BLaER1 treated with 17β-estradiol and CSF1 and Interleukin-3, amounts not matched to agents 10 nM and 100 nM (cell line): Measurements from ENCODE around the gene IL1F10.

ENCODE experiments used
- H3K27ac ChIP-seq, 11 experiments: shearing (Covaris generic); formaldehyde crosslinking; 2 replicates each; pipeline ENCODE4 v1.8.1; 2022
- H3K27me3 ChIP-seq, 11 experiments: shearing (Covaris generic); formaldehyde crosslinking; 2 replicates each; pipeline ENCODE4 v1.8.1; 2022
- H3K36me3 ChIP-seq, 11 experiments: shearing (Covaris generic); formaldehyde crosslinking; 2 replicates each; pipeline ENCODE4 v1.8.1; 2022
- H3K4me1 ChIP-seq, 10 experiments: shearing (Covaris generic); formaldehyde crosslinking; 2 replicates each; pipeline ENCODE4 v1.8.1; 2022
- H3K4me2 ChIP-seq, 11 experiments: shearing (Covaris generic); formaldehyde crosslinking; 2 replicates each; pipeline ENCODE4 v1.8.1; 2022
- H3K4me3 ChIP-seq, 10 experiments: shearing (Covaris generic); formaldehyde crosslinking; 2 replicates each; pipeline ENCODE4 v1.8.1; 2022
- H3K9ac ChIP-seq, 11 experiments: shearing (Covaris generic); formaldehyde crosslinking; 2 replicates each; pipeline ENCODE4 v1.8.1; 2022
- H3K9me3 ChIP-seq, 11 experiments: shearing (Covaris generic); formaldehyde crosslinking; replicated peaks in 1 of 11; 2 replicates each; pipeline ENCODE4 v1.8.1; 2022
- H4K20me1 ChIP-seq, 11 experiments: shearing (Covaris generic); formaldehyde crosslinking; 2 replicates each; pipeline ENCODE4 v1.8.1; 2022
- Cebpa-rat ChIP-seq, 11 experiments: shearing (Covaris generic); IDR thresholded peaks; 2 replicates each; pipeline ENCODE4 v1.8.1; 2022

Gene IL1F10

DNA sequence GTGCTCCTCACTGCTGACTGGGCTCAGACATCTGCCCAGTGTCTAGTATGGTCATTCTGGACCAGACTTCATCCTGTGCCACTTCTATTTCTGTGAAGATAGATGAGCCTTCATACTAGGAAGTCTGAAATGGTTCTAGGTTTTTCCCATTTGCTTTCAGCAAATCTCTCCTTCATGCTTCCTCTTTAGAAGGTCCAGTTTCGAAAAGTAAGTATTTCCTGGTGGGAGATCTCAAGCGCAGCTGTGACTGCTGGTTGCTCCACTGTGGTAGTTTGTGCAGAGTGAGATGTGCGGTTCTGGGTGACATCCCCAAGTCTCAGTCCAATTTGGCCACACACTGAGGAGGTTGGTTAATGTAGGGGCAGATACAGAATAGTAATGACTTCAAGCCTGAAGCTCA is 29.5 kb upstream of the IL1F10 start:
- H3K27me3 ChIP-seq: no peaks in the 10 kb centered on the region
- no peaks in the 10 kb centered on the region for H3K36me3 ChIP-seq
- H3K4me3 ChIP-seq: no peak overlapping the region
- no peak overlapping the region for H3K9ac ChIP-seq
- peak overlapping the region in 3 of 11 experiments; percentile 39 to 66 (median 65); a peak in 6 of 22 replicates for H3K4me2 ChIP-seq
- H3K27ac ChIP-seq: no peak overlapping the region
- no peak for TF ChIP-seq Cebpa-rat (IDR thresholded peaks at IDR 0.05)
- peaks cover 0 to 30% (median 0%) of the 10 kb centered on the region in 10 experiments; a peak in 6 of 20 replicates for H3K4me1 ChIP-seq
- no peaks in the 10 kb centered on the region for H4K20me1 ChIP-seq
- no peaks in the 10 kb centered on the region for H3K9me3 ChIP-seq

DNA sequence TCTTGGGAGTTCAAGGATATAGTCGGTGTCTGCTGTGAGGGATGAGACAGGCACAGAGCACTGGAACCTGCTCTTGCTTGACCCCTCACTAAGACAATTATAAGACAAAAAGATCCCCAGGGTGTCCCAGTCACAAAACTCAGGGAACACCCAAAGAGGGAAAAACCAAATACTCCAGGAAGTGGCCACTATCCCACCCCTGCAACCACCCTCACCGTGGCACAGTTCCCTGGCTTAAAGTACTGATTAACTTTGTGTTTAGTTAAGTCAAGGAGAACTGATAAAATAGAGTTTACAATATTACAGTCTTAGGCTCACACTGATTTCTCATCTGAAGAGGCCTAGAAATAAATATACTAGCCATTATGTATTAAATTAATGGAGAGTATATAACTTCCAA is 28.6 kb upstream of the IL1F10 start:
- Histone ChIP-seq H3K27ac (no peak overlapping the region), H3K27me3 (no peaks in the 10 kb centered on the region), H4K20me1 (no peaks in the 10 kb centered on the region), H3K9ac (no peak overlapping the region), H3K9me3 (no peaks in the 10 kb centered on the region), H3K4me2 (peak overlapping the region in 3 of 11 experiments; percentile 51 to 66 (median 65); a peak in 6 of 22 replicates), H3K4me1 (peaks cover 0 to 30% (median 0%) of the 10 kb centered on the region in 10 experiments; a peak in 6 of 20 replicates), H3K36me3 (no peaks in the 10 kb centered on the region), H3K4me3 (no peak overlapping the region)
- no peak for TF ChIP-seq Cebpa-rat (IDR thresholded peaks at IDR 0.05)

DNA sequence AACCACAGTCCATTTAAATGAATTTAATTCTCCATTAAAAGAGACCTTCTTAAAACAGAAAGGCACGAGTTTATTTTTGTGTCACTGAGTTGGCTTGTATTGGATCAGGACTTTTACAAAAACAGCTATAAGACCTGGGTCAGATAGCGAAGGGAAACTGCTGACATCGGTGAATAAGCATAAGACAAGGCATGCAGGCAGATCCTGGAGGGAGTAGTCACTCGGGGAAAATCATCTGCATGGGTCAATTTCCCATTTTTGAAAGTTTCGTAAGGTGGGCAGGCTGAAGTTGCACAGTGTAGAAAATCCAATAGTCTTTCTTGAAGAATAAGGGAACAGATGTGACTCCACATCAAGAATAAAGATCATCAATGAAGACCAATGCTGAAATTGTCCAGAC is 28.1 kb upstream of the IL1F10 start:
- Histone ChIP-seq H4K20me1 (no peaks in the 10 kb centered on the region), H3K36me3 (no peaks in the 10 kb centered on the region), H3K4me2 (peak overlapping the region in 3 of 11 experiments; percentile 51 to 66 (median 65); a peak in 6 of 22 replicates), H3K27me3 (no peaks in the 10 kb centered on the region), H3K4me3 (no peak overlapping the region), H3K27ac (no peak overlapping the region), H3K9ac (no peak overlapping the region), H3K9me3 (no peaks in the 10 kb centered on the region), H3K4me1 (peaks cover 0 to 30% (median 0%) of the 10 kb centered on the region in 10 experiments; a peak in 6 of 20 replicates)
- no peak for TF ChIP-seq Cebpa-rat (IDR thresholded peaks at IDR 0.05)

DNA sequence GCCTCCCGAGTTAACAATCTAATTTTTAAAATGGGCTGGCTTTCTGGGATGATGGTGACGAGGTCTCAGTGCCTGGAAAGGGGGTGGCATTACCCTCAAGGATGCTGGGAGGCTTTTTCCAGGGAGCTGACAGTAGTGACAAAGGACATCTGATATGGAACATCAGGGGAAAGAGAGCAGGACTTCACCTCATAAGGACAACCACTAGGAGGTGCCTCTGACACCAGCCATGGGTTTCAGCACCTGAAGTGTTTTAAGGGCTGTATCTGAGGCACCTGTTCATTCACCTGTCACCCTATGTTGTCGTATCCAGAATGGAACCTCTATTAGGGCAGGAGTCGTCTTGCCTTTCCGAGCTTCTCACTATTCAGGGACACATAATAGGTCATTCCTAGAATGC is 25.9 kb upstream of the IL1F10 start:
- Histone ChIP-seq H3K9me3 (no peaks in the 10 kb centered on the region), H3K4me3 (no peak overlapping the region), H3K36me3 (no peaks in the 10 kb centered on the region), H4K20me1 (no peaks in the 10 kb centered on the region), H3K27ac (no peak overlapping the region), H3K4me1 (peaks cover 0 to 30% (median 0%) of the 10 kb centered on the region in 10 experiments; a peak in 6 of 20 replicates), H3K9ac (no peak overlapping the region), H3K27me3 (no peaks in the 10 kb centered on the region), H3K4me2 (no peak overlapping the region)
- TF ChIP-seq Cebpa-rat (IDR thresholded peaks at IDR 0.05): no peak

DNA sequence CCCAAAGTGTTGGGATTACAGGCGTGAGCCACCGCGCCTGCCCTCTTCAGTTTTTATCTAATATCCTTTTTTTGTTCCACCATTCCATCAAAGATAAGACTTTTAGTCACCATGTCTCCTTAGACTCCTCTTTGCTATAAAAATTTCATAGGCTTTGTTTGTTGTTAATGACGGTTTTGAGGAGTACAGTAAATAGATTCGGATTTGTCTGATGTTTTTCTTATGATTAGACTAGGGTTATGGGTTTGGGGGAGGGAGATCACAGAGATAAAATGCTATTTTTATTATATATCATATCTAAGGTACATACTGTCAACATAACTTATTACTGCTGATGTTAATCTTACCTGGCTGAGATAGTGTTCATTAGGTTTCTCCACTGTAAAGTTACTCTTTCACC is 21.3 kb upstream of the IL1F10 start:
- Histone ChIP-seq H3K9ac (no peak overlapping the region), H3K27me3 (no peaks in the 10 kb centered on the region), H4K20me1 (no peaks in the 10 kb centered on the region), H3K4me2 (no peak overlapping the region), H3K9me3 (peaks cover 8 to 21% (median 15%) of the 10 kb centered on the region in 11 experiments), H3K27ac (no peak overlapping the region), H3K4me1 (no peaks in the 10 kb centered on the region), H3K36me3 (no peaks in the 10 kb centered on the region), H3K4me3 (no peak overlapping the region)
- no peak for TF ChIP-seq Cebpa-rat (IDR thresholded peaks at IDR 0.05)

DNA sequence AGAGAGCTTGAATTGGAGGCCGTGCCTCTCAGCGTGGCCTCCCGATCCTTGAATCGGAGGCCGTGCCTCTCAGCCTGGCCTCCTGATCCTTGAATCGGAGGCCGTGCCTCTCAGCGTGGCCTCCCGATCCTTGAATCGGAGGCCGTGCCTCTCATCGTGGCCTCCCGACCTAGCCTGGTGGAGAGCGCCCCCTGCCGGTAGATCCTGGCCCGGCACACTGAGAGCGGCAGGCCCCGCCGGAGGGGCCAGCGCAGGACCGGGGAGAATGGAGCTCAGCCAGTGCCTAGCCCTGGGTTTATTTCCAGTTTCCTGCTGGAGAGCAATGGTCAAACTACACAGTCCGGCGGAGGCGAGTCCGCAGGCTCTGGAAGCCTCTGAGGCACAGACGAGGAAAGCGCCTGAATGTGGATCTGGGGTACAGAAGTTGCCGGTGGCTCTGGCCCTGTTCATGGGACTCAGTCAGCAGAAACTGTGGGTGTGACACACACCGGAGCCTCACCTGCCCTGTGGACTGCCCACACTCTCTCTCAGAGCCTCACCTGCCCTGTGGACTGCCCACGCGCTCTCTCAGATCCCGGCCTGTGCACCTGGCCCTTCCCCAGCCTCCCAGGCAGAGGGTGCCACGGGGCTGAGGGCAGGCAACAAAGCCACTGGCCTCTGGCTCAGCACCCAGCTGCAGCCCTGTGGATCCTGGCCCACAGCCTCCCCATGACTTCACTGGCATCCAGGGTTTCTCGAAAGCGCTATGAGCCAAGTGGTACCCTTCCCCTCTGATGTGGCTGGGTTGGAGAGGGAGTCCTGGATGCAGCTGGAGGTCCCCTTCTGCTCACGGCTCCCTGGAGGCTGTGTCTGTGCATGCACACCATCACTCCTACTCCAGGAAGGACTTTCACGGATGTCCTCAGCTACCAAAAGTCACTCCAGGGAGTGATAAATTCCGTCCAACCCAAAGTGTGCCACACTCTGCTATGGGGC is 16.6 kb upstream of the IL1F10 start:
- H3K4me3 ChIP-seq: no peak overlapping the region

DNA sequence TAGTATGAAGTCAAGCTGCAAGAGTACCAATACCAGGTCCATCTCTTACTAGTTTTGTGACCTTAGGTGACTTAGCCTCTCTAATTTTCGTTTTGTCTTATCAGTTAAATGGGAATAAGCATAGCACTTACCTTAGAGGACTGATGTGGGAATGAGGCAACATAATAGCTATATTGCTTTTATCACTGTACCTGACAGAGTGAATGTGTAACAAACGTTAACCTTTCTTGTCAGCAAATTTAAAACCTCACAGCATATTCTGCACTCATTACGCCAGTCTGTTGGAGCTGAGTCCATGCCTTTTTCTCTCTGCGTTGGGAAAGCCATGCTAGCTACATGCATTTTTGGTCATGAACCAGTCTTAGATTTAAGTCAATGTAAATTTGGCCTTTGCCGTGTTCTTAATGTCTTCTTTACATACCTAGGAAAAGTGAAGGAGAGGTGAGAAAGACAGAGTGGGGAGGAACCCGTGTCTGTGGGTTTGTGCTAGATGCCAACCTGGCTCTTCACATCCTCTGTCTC is 15.3 kb upstream of the IL1F10 start, which contains the start of gene IL36B:
IL36B (minus strand) TSS at position 472 of the 522 bp plus-strand sequence.
- Histone ChIP-seq H3K36me3 (0 out of 22 replicates have a peak, but pooled peaks cover 0 to 5% (median 0%) of the 10 kb centered on the region in 11 experiments), H3K9ac (no peak within 1 kb of the TSS), H3K4me2 (no peak within 1 kb of the TSS), H3K27me3 (no peaks in the 10 kb centered on the region), H3K27ac (no peak within 1 kb of the TSS), H3K4me1 (no peaks in the 10 kb centered on the region), H3K4me3 (no peak within 1 kb of the TSS), H3K9me3 (peaks cover 41 to 64% (median 50%) of the 10 kb centered on the region in 11 experiments), H4K20me1 (no peaks in the 10 kb centered on the region)
- no peak for TF ChIP-seq Cebpa-rat (IDR thresholded peaks at IDR 0.05)

More for the DNA sequence above, 16.6 kb upstream of the IL1F10 start:
- 0 out of 22 replicates have a peak, but pooled peaks cover 0 to 5% (median 0%) of the 10 kb centered on the region in 11 experiments for H3K36me3 ChIP-seq
- no peak for TF ChIP-seq Cebpa-rat (IDR thresholded peaks at IDR 0.05)
- H3K9ac ChIP-seq: no peak overlapping the region
- H3K9me3 ChIP-seq: peaks cover 37 to 59% (median 46%) of the 10 kb centered on the region in 11 experiments
- H4K20me1 ChIP-seq: no peaks in the 10 kb centered on the region
- H3K27me3 ChIP-seq: no peaks in the 10 kb centered on the region
- no peak overlapping the region for H3K4me2 ChIP-seq
- H3K4me1 ChIP-seq: no peaks in the 10 kb centered on the region
- H3K27ac ChIP-seq: no peak overlapping the region

DNA sequence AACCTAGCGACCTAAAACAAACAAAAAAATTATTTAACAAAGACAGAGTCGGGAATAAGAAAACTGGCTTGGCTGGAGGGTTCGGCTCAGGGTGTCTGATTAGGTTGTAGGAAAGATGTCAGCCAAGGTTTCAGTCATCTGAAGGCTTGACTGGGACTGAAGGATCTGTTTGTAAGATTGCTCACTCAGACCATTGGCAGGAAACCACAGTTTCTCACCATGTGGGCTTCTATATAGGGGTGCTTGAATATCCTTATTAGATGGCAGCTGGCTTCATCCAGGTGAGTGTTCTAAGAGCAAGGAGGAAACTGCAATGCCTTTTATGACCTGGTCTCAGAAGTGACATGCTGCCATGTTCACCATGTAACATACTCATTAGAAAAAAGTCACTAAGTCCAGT is 14.1 kb upstream of the IL1F10 start:
- Histone ChIP-seq H3K27ac (no peak overlapping the region), H3K36me3 (0 out of 22 replicates have a peak, but pooled peaks cover 0 to 5% (median 0%) of the 10 kb centered on the region in 11 experiments), H3K27me3 (no peaks in the 10 kb centered on the region), H3K9ac (no peak overlapping the region), H3K9me3 (peaks cover 41 to 64% (median 50%) of the 10 kb centered on the region in 11 experiments), H3K4me1 (no peaks in the 10 kb centered on the region), H3K4me3 (no peak overlapping the region), H3K4me2 (no peak overlapping the region), H4K20me1 (no peaks in the 10 kb centered on the region)
- TF ChIP-seq Cebpa-rat (IDR thresholded peaks at IDR 0.05): no peak

DNA sequence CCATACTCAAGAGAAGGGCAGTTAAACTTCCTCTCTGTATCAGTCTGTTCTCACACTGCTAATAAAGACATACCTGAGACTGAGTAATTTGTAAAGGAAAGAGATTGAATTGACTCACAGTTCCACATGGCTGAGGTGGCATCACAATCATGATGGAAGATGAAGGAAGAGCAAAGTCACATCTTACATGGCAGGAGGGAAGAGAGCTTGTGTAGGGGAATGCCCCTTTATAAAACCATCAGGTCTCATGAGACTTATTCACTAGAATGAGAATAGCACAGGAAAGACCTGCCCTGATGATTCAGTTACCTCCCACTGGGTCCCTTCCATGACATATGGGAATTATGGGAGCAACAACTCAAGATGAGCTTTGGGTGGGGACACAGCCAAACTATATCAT is 13.7 kb upstream of the IL1F10 start:
- peaks cover 41 to 64% (median 50%) of the 10 kb centered on the region in 11 experiments for H3K9me3 ChIP-seq
- no peak for TF ChIP-seq Cebpa-rat (IDR thresholded peaks at IDR 0.05)

More for the DNA sequence above, 13.7 kb upstream of the IL1F10 start:
- Histone ChIP-seq H3K4me3 (no peak overlapping the region), H3K27ac (no peak overlapping the region), H3K9ac (no peak overlapping the region), H3K27me3 (no peaks in the 10 kb centered on the region), H3K4me2 (no peak overlapping the region), H3K4me1 (no peaks in the 10 kb centered on the region), H3K36me3 (0 out of 22 replicates have a peak, but pooled peaks cover 0 to 5% (median 0%) of the 10 kb centered on the region in 11 experiments), H4K20me1 (no peaks in the 10 kb centered on the region)
